ENCODE results near the gene EBI3. TPM values are rescaled to one million over a fixed set of nuclear protein-coding genes. Genes with fewer than 3 reads are reported as not detected.
"Not testable (repeated sequence)": the region's sequence is repeated elsewhere in the genome, so short reads cannot be mapped to it uniquely, and the experiment has no call there.

The EBI3 gene
- total and polyA plus RNA-seq, 2 of the 13 experiments (the other 11 are each of a cell fraction or from before 2014, with no cell fraction given): 3.4 TPM; not detected in 1

DNA sequence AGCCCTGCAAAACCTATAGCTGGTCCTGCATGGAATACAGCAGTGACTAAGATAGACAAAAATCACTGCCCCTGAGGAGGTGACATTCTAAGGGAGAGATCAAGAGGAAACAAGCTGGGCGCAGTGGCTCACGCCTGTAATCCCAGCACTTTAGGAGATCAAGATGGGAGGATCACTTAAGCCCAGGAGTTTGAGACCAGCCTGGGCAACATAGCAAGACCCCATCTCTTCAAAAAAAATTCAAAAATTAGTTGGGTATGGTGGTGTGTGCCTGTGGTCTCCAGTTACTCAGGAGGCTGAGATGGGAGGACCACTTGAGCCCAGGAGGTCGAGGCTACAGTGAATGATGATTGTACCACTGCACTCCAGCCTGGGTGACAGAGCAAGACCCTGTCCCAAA lies 36.8 kb upstream of the EBI3 start:
- H3K27ac ChIP-seq (ENCODE audit: extremely low read length, insufficient read depth, low read length); H3K4me2 ChIP-seq (ENCODE audit: low read depth, low read length); H3K36me3 ChIP-seq (replicated peaks in 1 of 2; ENCODE audit: control insufficient read depth in 1 of 2, insufficient read depth in 2 of 2, low read length in 2 of 2); intact Hi-C loops (cut with micrococcal nuclease; ENCODE audit: unreplicated experiment); H2AFZ ChIP-seq (ENCODE audit: low read length); H3K9me3 ChIP-seq (ENCODE audit: low read length); ATAC-seq; H3K9ac ChIP-seq (ENCODE audit: insufficient read depth, low read depth, low read length); H3K4me3 ChIP-seq (replicated peaks in 1 of 3; ENCODE audit: insufficient read depth in 1 of 3, low read depth in 2 of 3, low read length in 3 of 3); in situ Hi-C loops (cut with HindIII; ENCODE audit: extremely low pct_ligation_motif_present, low pct_unique_long_range_greater_than_20kb); H3K79me2 ChIP-seq (ENCODE audit: insufficient read depth, low read length); H4K20me1 ChIP-seq (ENCODE audit: insufficient read depth, low read length); CTCF ChIA-PET (ENCODE audit: low intra/inter-chr PET ratio, low total read pairs); POLR2A ChIA-PET; H3K27me3 ChIP-seq (ENCODE audit: control insufficient read depth in 1 of 2, insufficient read depth in 2 of 2, low read length in 2 of 2); BruUV-seq (replicated peaks); DNase-seq (ENCODE audit: low spot score); FAIRE-seq: not testable (repeated sequence)
- TF ChIP-seq ZNF121 (CRISPR knock-in tag; IDR thresholded peaks at IDR 0.05): peak; percentile 51; the same call in 1 of the 2 replicates
- H3K4me1 ChIP-seq (ENCODE audit: insufficient read depth, low read length): peaks cover 22% of the 10 kb centered on the region
- WGBS (ENCODE audit: low lambda C conversion rate): 63% methylated on average over 3 of the region's 3 CpGs

GRCh38 chr19:4194353-4194752 lies 35.0 kb upstream of the EBI3 start:
- BruUV-seq (replicated peaks): no TSS peak
- Histone ChIP-seq H3K9ac (ENCODE audit: insufficient read depth, low read depth, low read length) (no peak overlapping the region), H4K20me1 (ENCODE audit: insufficient read depth, low read length) (no peaks in the 10 kb centered on the region), H3K79me2 (ENCODE audit: insufficient read depth, low read length) (no peaks in the 10 kb centered on the region), H2AFZ (ENCODE audit: low read length) (no peak overlapping the region), H3K4me2 (ENCODE audit: low read depth, low read length) (no peak overlapping the region), H3K9me3 (ENCODE audit: low read length) (no peaks in the 10 kb centered on the region), H3K4me1 (ENCODE audit: insufficient read depth, low read length) (peaks cover 26% of the 10 kb centered on the region), H3K4me3 (replicated peaks in 1 of 3; ENCODE audit: insufficient read depth in 1 of 3, low read depth in 2 of 3, low read length in 3 of 3) (no peak overlapping the region), H3K27me3 (ENCODE audit: control insufficient read depth in 1 of 2, insufficient read depth in 2 of 2, low read length in 2 of 2) (peaks cover 1 to 21% of the 10 kb centered on the region in 2 experiments; a peak in 3 of 5 replicates), H3K36me3 (replicated peaks in 1 of 2; ENCODE audit: control insufficient read depth in 1 of 2, insufficient read depth in 2 of 2, low read length in 2 of 2) (no peaks in the 10 kb centered on the region), H3K27ac (ENCODE audit: extremely low read length, insufficient read depth, low read length) (no peak overlapping the region)
- in situ Hi-C loops (cut with HindIII; ENCODE audit: extremely low pct_ligation_motif_present, low pct_unique_long_range_greater_than_20kb) (no loop called here), intact Hi-C loops (cut with micrococcal nuclease; ENCODE audit: unreplicated experiment) (no loop called here)
- ChIA-PET CTCF (ENCODE audit: low intra/inter-chr PET ratio, low total read pairs) (no interaction called here), POLR2A (no interaction called here)
- DNase-seq (ENCODE audit: low spot score): no peak
- no peak for ATAC-seq
- FAIRE-seq: no peak
- 42% methylated on average over 7 of the region's 7 CpGs for WGBS (ENCODE audit: low lambda C conversion rate)
- TF ChIP-seq ELF4 (CRISPR knock-in tag; IDR thresholded peaks at IDR 0.05; ENCODE audit: borderline replicate concordance) (no peak), ZNF703 (CRISPR knock-in tag; IDR thresholded peaks at IDR 0.05; ENCODE audit: borderline replicate concordance) (no peak), PPARG (CRISPR knock-in tag; conservative IDR thresholded peaks at IDR 0.05) (no peak), ETV6 (CRISPR knock-in tag; conservative IDR thresholded peaks at IDR 0.05) (no peak), ZNF256 (CRISPR knock-in tag; conservative IDR thresholded peaks at IDR 0.05) (no peak), ZBTB4 (CRISPR knock-in tag; IDR thresholded peaks at IDR 0.05; ENCODE audit: borderline replicate concordance) (no peak), SP140L (CRISPR knock-in tag; IDR thresholded peaks at IDR 0.05; ENCODE audit: borderline replicate concordance) (no peak), HNRNPL (IDR thresholded peaks at IDR 0.05; ENCODE audit: low read depth, low read length) (no peak)
- TF ChIP-seq, protein P1, sequence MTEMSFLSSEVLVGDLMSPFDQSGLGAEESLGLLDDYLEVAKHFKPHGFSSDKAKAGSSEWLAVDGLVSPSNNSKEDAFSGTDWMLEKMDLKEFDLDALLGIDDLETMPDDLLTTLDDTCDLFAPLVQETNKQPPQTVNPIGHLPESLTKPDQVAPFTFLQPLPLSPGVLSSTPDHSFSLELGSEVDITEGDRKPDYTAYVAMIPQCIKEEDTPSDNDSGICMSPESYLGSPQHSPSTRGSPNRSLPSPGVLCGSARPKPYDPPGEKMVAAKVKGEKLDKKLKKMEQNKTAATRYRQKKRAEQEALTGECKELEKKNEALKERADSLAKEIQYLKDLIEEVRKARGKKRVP (CRISPR knock-in tag; IDR thresholded peaks at IDR 0.05): no peak
- TF ChIP-seq, protein P2, sequence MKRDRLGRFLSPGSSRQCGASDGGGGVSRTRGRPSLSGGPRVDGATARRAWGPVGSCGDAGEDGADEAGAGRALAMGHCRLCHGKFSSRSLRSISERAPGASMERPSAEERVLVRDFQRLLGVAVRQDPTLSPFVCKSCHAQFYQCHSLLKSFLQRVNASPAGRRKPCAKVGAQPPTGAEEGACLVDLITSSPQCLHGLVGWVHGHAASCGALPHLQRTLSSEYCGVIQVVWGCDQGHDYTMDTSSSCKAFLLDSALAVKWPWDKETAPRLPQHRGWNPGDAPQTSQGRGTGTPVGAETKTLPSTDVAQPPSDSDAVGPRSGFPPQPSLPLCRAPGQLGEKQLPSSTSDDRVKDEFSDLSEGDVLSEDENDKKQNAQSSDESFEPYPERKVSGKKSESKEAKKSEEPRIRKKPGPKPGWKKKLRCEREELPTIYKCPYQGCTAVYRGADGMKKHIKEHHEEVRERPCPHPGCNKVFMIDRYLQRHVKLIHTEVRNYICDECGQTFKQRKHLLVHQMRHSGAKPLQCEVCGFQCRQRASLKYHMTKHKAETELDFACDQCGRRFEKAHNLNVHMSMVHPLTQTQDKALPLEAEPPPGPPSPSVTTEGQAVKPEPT (CRISPR knock-in tag; IDR thresholded peaks at IDR 0.05; ENCODE audit: low read depth): no peak
